ENCODE data around the gene SCN4A. TPM values are rescaled to one million over a fixed set of nuclear protein-coding genes. Genes with fewer than 3 reads are reported as not detected.

Gene SCN4A
- total RNA-seq, 1 experiment from 2014 or later, result 0.03 TPM

GRCh38 chr17:63941751-63942150 lies 31.0 kb downstream of the SCN4A start:
- Histone ChIP-seq H3K4me1 (ENCODE audit: control insufficient read depth, insufficient read depth, low read length) (no peaks in the 10 kb centered on the region), H3K36me3 (ENCODE audit: control insufficient read depth, insufficient read depth, low read length) (no peaks in the 10 kb centered on the region), H3K27ac (ENCODE audit: low read length) (no peak overlapping the region), H3K4me3 (ENCODE audit: low read depth in 2 of 2, low read length in 2 of 2) (no peak overlapping the region), H3K9me3 (ENCODE audit: control insufficient read depth, insufficient read depth, low read depth, low read length) (no peaks in the 10 kb centered on the region), H3K27me3 (ENCODE audit: control insufficient read depth, insufficient read depth, low read length) (no peaks in the 10 kb centered on the region)
- TF ChIP-seq SIN3A (IDR thresholded peaks at IDR 0.05; ENCODE audit: borderline replicate concordance, insufficient read depth, low read depth, low read length) (no peak), CTCF (IDR thresholded peaks at IDR 0.05) (no peak), POLR2AphosphoS5 (IDR thresholded peaks at IDR 0.05; ENCODE audit: low read depth, low read length) (no peak), TCF7L2 (IDR thresholded peaks at IDR 0.05; ENCODE audit: low read depth, low read length) (no peak), REST (IDR thresholded peaks at IDR 0.05; ENCODE audit: insufficient read depth in 1 of 2, low read depth in 2 of 2, low read length in 1 of 2) (no peak)
- POLR2A ChIA-PET, result no interaction called here
- no TSS peak for BruUV-seq (replicated peaks)
- no peak for ATAC-seq
- DNase-seq (ENCODE audit: low read depth, low spot score), result no peak
- in situ Hi-C loops (cut with HindIII; ENCODE audit: low pct_unique_long_range_greater_than_20kb, low sequenced_read_pairs), result no loop called here
- intact Hi-C loops (cut with micrococcal nuclease; ENCODE audit: unreplicated experiment), result no loop called here
- CTCF ChIA-PET, result no interaction called here

- no TSS peak for BruUV-seq (replicated peaks)
- H3K4me1 ChIP-seq (ENCODE audit: control insufficient read depth, insufficient read depth, low read length), result no peaks in the 10 kb centered on the region
- DNase-seq (ENCODE audit: low read depth, low spot score) (no peak), ATAC-seq (no peak)
- in situ Hi-C loops (cut with HindIII; ENCODE audit: low pct_unique_long_range_greater_than_20kb, low sequenced_read_pairs), result no loop called here
- no peaks in the 10 kb centered on the region for H3K36me3 ChIP-seq (ENCODE audit: control insufficient read depth, insufficient read depth, low read length)
- intact Hi-C loops (cut with micrococcal nuclease; ENCODE audit: unreplicated experiment), result no loop called here
- ChIA-PET POLR2A (no interaction called here), CTCF (no interaction called here)
- no peak overlapping the region for H3K27ac ChIP-seq (ENCODE audit: low read length)
- no peaks in the 10 kb centered on the region for H3K27me3 ChIP-seq (ENCODE audit: control insufficient read depth, insufficient read depth, low read length)
- H3K9me3 ChIP-seq (ENCODE audit: control insufficient read depth, insufficient read depth, low read depth, low read length), result no peaks in the 10 kb centered on the region
- no peak for TF ChIP-seq CTCF (IDR thresholded peaks at IDR 0.05)
- no peak for TF ChIP-seq REST (IDR thresholded peaks at IDR 0.05; ENCODE audit: insufficient read depth in 1 of 2, low read depth in 2 of 2, low read length in 1 of 2)
- TF ChIP-seq POLR2AphosphoS5 (IDR thresholded peaks at IDR 0.05; ENCODE audit: low read depth, low read length), result no peak
- no peak for TF ChIP-seq SIN3A (IDR thresholded peaks at IDR 0.05; ENCODE audit: borderline replicate concordance, insufficient read depth, low read depth, low read length)
- no peak for TF ChIP-seq TCF7L2 (IDR thresholded peaks at IDR 0.05; ENCODE audit: low read depth, low read length)
- no peak overlapping the region for H3K4me3 ChIP-seq (ENCODE audit: low read depth in 2 of 2, low read length in 2 of 2)
Measured at GRCh38 chr17:63941162-63941561, 31.6 kb downstream of the SCN4A start.
